HG02885 (cell line): ENCODE data around the gene FIP1L1.
"Not testable (repeated sequence)": the region's sequence is repeated elsewhere in the genome, so short reads cannot be mapped to it uniquely, and the experiment has no call there.

Source experiments
- ATAC-seq: cut with Tn5 transposase; IDR thresholded peaks from one replicate; pipeline ENCODE4 v1.9.1; 2021; ENCODE audit warnings: mild to moderate bottlenecking; ENCODE audit not compliant: unreplicated experiment, poor library complexity

Gene FIP1L1

GRCh38 chr4:53466576-53466975, 89.1 kb downstream of the FIP1L1 start:
- not testable (repeated sequence) for ATAC-seq

- ATAC-seq, result no peak
Observed at GRCh38 chr4:53476232-53477037, 99.0 kb downstream of the FIP1L1 start.

DNA sequence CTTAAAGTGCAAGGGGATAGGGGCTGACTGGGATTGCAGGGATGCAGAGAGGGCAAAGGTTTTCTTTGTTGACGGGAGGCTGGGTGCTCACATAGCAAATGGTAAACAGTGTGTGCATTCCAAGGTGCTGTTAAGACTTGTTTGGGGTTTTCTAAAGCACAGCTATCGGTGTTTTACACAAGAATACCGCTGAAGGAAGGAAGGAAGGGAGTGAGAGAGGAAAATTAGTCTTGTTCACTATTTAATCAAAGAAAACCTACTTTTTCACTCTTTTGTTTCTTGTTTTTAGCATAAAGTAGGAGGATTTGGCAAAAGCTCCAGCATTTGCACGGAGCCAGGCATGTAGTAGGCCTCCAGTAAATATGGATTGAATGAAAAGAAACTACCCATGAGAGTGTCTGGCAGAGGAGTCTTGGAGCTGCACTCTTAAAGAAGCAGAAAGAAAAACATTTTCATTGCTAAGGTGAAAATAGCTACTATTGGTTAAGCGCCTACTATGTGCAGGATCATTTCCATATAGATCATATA, 99.7 kb downstream of the FIP1L1 start:
- ATAC-seq, result no peak

GRCh38 chr4:53477636-53478035, 100.2 kb downstream of the FIP1L1 start:
- no peak for ATAC-seq

- ATAC-seq, result no peak
Observed at GRCh38 chr4:53478671-53479456, 101.4 kb downstream of the FIP1L1 start.

DNA sequence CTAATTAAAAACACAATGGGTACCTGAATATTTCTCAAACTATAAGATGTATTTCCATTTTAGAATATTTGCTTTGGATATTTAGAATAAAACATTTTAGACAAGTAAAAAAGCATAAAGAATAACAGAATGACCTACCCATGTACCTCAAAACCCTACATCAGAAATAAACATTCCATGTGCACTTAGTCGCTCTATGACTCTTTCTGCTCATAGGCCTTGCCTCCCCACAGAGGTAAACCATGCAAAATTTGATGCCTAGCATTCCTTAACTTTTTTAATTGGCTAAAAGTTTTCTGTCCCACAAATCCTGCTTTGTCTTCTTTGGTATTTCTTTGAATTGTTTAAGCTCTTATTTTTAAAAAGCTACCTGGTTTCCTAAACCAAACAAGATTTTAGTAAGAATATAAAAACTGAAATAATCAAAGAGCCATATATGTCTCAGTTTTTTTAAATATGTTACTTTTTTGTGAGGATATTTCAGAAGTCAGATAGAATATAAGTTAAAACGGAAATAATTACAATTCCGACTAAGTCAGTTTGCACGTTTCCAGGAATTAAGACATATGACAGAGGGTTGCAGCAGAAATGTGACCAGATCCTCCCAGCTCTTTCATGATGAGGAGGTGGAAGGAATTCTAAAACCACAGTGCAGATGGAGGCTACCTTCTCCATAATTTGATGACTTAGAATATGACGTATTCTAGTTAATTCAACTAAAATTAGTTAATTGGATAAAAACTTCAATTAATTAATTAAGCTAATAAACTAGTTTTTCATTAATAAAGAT, 102.5 kb downstream of the FIP1L1 start:
- ATAC-seq, result no peak

DNA sequence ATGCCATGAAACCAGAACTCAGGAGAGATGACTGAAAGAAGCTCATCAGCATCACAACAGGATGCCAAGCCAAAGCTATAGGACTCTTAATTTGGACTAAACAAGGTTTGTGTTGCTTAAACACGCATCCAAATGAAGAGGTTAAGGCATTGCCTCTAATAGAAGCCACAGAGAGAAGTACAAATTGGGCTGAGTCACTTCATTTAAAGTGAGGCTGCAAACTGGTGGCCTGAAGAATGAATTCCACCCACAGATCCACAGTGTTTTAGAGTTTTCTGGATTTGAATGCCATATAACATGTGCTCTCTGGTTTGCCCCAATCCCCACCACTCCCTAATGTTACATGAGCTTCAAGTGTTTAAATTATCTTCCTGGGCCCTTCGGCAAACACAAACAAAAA, 103.5 kb downstream of the FIP1L1 start:
- no peak for ATAC-seq

DNA sequence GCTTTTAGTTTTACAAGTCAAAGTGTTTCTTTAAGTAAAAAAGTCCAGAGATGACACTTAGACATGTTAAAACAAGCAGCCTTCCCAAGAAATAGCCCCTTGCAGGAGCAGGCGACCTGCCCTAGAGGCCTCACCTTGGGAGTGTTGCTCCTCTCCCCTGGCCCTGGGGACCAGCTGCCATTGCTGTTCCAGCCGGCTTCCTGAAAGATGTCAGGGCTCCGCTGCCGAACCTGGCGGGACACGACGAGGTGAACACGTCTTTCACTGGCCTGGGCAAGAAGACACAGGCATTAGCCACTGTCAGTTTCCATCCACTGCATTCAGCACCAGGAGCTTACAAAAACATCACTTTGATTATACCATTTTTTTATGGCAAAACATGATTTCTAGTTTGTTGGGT, 104.1 kb downstream of the FIP1L1 start:
- ATAC-seq, result no peak

DNA sequence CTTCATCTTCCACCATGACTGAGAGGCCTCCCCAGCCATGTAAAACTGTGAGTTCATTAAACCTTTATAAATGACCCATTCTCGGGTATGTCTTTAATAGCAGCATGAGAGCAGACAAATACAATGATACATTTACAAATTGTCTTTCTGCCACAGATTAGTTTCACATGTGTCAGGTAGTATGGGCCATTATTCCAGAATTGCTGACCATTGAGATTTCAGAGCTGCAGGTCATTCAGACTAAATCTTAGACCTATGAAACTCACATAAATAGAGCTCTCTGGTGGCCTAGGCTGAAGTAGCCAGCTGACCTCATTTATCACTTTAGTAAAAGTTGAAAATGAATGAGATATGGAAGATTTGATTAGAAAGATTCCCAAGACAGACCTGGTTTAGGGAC, 105.8 kb downstream of the FIP1L1 start:
- no peak for ATAC-seq

DNA sequence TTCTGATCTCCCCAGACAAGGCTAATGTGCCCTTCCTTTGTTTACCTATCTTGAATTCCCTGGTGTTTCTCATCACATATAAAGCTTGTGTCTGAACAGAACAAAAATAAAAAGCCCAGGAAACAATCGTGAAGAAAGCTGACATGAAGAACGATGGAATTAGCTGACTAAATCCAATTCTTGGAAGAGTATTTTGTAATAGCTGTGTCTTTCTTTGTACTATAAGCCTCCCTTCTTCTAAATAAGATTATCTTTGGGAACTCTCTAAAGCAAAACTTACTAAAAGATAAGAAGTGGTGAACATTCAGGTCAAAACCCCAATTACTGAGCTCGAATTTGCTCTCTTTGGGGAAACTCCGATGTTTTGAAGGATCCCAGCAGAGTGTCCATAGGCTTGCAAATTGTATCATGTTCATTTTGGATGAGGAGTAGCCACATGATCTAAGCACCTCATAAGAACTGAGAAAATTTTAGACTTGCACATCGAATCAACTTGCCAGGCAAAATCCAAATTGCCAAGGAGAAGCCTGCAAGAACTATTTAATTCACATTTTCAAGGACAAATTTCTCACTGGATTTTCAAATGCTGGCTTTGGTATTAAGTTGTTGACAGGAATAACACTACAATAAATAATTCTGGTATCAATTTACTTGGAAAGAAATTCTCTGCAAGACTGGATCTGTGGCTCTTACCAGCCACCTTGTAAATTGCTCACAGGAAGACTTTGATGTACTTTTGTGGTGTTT, 107.6 kb downstream of the FIP1L1 start:
- ATAC-seq, result no peak

DNA sequence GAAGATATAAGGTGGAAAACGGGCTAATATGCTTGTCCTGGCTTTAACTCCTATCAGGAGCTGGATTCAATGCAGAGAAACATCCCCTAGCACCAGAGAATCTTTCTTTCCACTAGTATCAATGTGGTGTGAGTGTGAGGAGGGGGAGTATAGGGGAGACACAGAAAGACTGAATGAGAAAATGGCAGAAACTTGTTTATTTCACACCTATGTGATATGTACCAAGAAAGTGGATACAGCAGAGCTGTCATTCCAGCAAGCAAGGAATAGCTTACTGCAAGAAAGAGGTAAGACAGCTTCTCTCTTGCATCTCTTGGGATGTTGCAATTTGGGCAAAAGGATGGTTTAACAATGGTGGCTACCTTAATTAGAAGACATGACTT, 108.2 kb downstream of the FIP1L1 start:
- ATAC-seq, result no peak

DNA sequence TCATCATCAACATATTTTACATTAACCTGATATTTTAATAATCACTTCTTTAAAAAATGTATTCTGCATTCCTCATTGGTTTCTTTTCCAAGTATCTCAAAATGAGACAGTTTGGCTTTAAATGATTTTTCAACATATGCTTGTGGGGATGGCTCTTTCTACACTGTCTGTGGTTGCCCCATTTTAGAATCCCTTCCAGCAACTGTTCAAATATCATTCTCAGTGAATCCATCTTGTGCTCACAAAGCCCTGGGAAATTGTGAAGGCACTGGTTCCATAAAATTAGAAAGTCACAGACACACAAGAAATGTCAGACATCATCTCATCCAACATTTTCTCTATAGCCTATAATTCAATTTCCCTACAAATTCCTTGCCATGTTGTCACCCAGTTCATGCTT, 110.3 kb downstream of the FIP1L1 start:
- ATAC-seq, result no peak

DNA sequence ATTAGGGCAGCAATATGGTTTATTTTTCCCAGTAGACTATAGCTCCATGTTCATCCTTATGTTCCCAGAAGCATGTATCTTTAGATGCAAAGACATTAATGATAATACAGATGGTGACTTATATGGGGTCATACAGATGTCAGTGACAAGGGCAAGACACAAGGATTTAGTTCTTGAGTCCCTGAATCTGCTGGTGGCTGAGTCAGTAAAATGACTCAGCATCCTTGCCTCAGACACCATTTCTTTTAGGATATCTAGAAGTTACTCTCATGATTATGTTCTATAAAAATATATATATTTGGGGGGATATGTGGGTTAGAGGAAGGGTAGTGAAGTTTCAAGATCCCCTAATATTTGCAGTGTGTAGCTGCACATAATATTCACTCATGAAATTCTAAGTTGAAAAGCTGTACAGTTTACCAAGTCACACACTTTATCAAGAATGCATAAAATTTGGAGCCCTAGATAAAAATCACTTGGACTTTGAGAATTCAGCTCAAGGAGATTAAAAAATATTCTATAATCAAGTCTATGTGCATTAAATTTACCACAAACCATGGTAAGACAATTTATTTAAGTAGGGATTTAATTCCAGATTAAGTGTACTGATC, 111.9 kb downstream of the FIP1L1 start:
- ATAC-seq, result no peak

- no peak for ATAC-seq
Observed at GRCh38 chr4:53490161-53490956, 112.9 kb downstream of the FIP1L1 start.

GRCh38 chr4:53490965-53491622, 113.7 kb downstream of the FIP1L1 start:
- ATAC-seq, result no peak

DNA sequence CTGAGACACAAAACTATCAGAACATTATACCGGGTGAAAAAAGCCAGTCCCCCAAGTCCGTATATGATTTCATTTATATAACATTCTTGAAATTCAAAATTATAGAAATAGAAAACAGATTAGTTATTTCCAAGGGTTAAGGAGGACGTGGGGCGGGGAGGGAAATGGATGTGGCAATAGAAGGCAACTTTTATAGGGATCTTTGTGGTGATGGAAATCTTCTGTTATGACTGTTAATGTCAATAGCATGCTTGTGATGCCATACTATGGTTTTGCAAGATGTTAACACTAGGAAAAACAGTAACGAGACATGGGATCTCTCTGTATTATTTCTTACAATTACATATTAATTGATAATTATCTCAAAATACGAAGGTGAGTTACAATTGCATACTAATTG, 117.4 kb downstream of the FIP1L1 start:
- no peak for ATAC-seq

GRCh38 chr4:53497487-53498244, 120.2 kb downstream of the FIP1L1 start:
- ATAC-seq, result no peak

DNA sequence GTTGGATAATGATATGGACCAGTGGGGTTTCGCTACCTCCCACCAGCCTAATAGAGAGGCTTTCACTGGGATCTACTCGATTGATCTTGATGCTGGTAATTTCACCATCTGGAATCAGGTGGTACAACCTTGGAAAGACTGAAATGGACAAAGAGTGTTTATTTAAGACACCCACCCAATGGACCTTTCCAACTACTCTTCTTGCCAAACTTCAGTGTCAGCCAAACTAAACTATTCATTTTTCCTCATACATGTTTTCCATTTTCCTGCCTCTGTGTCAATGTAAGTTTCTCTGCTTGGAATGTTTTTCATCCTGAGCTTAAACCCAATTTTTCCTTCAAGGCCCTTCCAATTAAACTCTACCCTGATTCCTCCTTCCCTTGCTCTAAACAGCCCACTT, 121.3 kb downstream of the FIP1L1 start:
- ATAC-seq, result no peak
